HEK293 (cell line): ENCODE data around the gene RPSA.

Experiments
- CTCF ChIA-PET: fragments of 350-600 bp; formaldehyde crosslinking; extraction: SDS; loops from one replicate; lab custom pipeline; 2021; ENCODE audit warnings: antibody characterized with exemption; lab: Yijun Ruan, JAX
- POLR2A ChIA-PET: fragments of 300-600 bp; formaldehyde crosslinking; extraction: SDS; loops from one replicate; lab custom pipeline; 2020; ENCODE audit warnings: antibody characterized with exemption, inconsistent platforms; lab: Yijun Ruan, JAX
- H3K27ac ChIP-seq: fragments of 200-500 bp; sonication (Bioruptor generic); 2 replicates; pipeline ENCODE4 v1.5.1; 2014; ENCODE audit warnings: low read depth, low read length, control low read depth, inconsistent platforms; ENCODE audit errors: extremely low read depth
- H3K36me3 ChIP-seq, 2 experiments: fragments of 200-500 bp in 1 of 2; sonication (Bioruptor generic) in 1 of 2; 1 replicate in 1 of 2; 2 replicates in 1 of 2; pipeline ENCODE4 v1.5.1; 2014 to 2017; ENCODE audit warnings: inconsistent platforms in 2 of 2, low read length in 2 of 2; ENCODE audit not compliant: control insufficient read depth in 2 of 2, insufficient read depth in 1 of 2
- H3K4me1 ChIP-seq: fragments of 200-500 bp; sonication (Bioruptor generic); 2 replicates; pipeline ENCODE4 v1.5.1; 2014; ENCODE audit warnings: mild to moderate bottlenecking, low read length, inconsistent platforms; ENCODE audit not compliant: control insufficient read depth, insufficient read depth
- H3K4me3 ChIP-seq: 2 replicates; pipeline ENCODE4 v1.5.1; 2011; ENCODE audit warnings: low read depth, mild to moderate bottlenecking, control low read depth, low read length, moderate library complexity
- H3K9me3 ChIP-seq: fragments of 200-500 bp; sonication (Bioruptor generic); 2 replicates; pipeline ENCODE4 v1.5.1; 2014; ENCODE audit warnings: low read depth, low read length, inconsistent platforms; ENCODE audit not compliant: control insufficient read depth, insufficient read depth
- BCL11A ChIP-seq: fragments of 450-650 bp; formaldehyde crosslinking; IDR thresholded peaks from 2 replicates; pipeline ENCODE4 v1.5.1; 2016; ENCODE audit warnings: low read depth, missing biosample characterization, missing genetic modification characterization
- FEZF1 ChIP-seq: fragments of 450-650 bp; formaldehyde crosslinking; IDR thresholded peaks from 2 replicates; pipeline ENCODE4 v1.5.1; 2016; ENCODE audit warnings: missing biosample characterization, missing genetic modification characterization
- GLIS1 ChIP-seq: fragments of 450-650 bp; formaldehyde crosslinking; IDR thresholded peaks from 2 replicates; pipeline ENCODE4 v1.5.1; 2016; ENCODE audit warnings: missing biosample characterization, missing genetic modification characterization
- GLIS2 ChIP-seq: fragments of 450-650 bp; formaldehyde crosslinking; IDR thresholded peaks from 2 replicates; pipeline ENCODE4 v1.5.1; 2016; ENCODE audit warnings: missing biosample characterization, missing genetic modification characterization
- KLF10 ChIP-seq: fragments of 450-650 bp; IDR thresholded peaks from 2 replicates; pipeline ENCODE4 v1.5.1; 2018; ENCODE audit warnings: missing biosample characterization, mild to moderate bottlenecking, missing genetic modification characterization
- KLF9 ChIP-seq: fragments of 450-650 bp; formaldehyde crosslinking; IDR thresholded peaks from 2 replicates; pipeline ENCODE4 v1.5.1; 2016; ENCODE audit warnings: missing biosample characterization, missing genetic modification characterization, low read depth
- OSR2 ChIP-seq: fragments of 450-650 bp; formaldehyde crosslinking; IDR thresholded peaks from 2 replicates; pipeline ENCODE4 v1.5.1; 2016; ENCODE audit warnings: missing biosample characterization, missing genetic modification characterization
- REPIN1 ChIP-seq: fragments of 450-650 bp; formaldehyde crosslinking; IDR thresholded peaks from 2 replicates; pipeline ENCODE4 v1.5.1; 2017; ENCODE audit warnings: missing biosample characterization, missing genetic modification characterization, low read depth
- SP7 ChIP-seq: fragments of 450-650 bp; formaldehyde crosslinking; IDR thresholded peaks from 2 replicates; pipeline ENCODE4 v1.5.1; 2016; ENCODE audit warnings: missing biosample characterization, missing genetic modification characterization
- WT1 ChIP-seq: fragments of 450-650 bp; formaldehyde crosslinking; IDR thresholded peaks from 2 replicates; pipeline ENCODE4 v1.5.1; 2016; ENCODE audit warnings: missing biosample characterization, missing genetic modification characterization
- YY1 ChIP-seq: fragments of 450-650 bp; formaldehyde crosslinking; IDR thresholded peaks from 2 replicates; pipeline ENCODE4 v1.5.1; 2018; ENCODE audit warnings: missing biosample characterization, missing genetic modification characterization
- ZBTB17 ChIP-seq: fragments of 450-650 bp; formaldehyde crosslinking; IDR thresholded peaks from 2 replicates; pipeline ENCODE4 v1.5.1; 2016; ENCODE audit warnings: missing biosample characterization, missing genetic modification characterization
- ZBTB20 ChIP-seq: fragments of 450-650 bp; formaldehyde crosslinking; IDR thresholded peaks from 2 replicates; pipeline ENCODE4 v1.5.1; 2016; ENCODE audit warnings: missing biosample characterization, missing genetic modification characterization
- ZBTB26 ChIP-seq: fragments of 450-650 bp; formaldehyde crosslinking; optimal IDR thresholded peaks from 2 replicates; pipeline ENCODE3; 2016; ENCODE audit warnings: missing biosample characterization, mild to moderate bottlenecking, missing genetic modification characterization
- ZBTB7A ChIP-seq: fragments of 450-650 bp; formaldehyde crosslinking; IDR thresholded peaks from 2 replicates; pipeline ENCODE4 v1.5.1; 2016; ENCODE audit warnings: low read depth, missing biosample characterization, missing genetic modification characterization
- ZFHX2 ChIP-seq: fragments of 450-650 bp; formaldehyde crosslinking; conservative IDR thresholded peaks from 2 replicates; pipeline ENCODE4 v1.5.1; 2016; ENCODE audit warnings: missing biosample characterization, missing genetic modification characterization
- ZFP37 ChIP-seq: fragments of 450-650 bp; formaldehyde crosslinking; IDR thresholded peaks from 2 replicates; pipeline ENCODE4 v1.5.1; 2016; ENCODE audit warnings: missing biosample characterization, missing genetic modification characterization
- ZNF2 ChIP-seq: fragments of 450-650 bp; formaldehyde crosslinking; IDR thresholded peaks from 2 replicates; pipeline ENCODE4 v1.5.1; 2016; ENCODE audit warnings: missing biosample characterization, missing genetic modification characterization
- ZNF335 ChIP-seq: fragments of 450-650 bp; formaldehyde crosslinking; conservative IDR thresholded peaks from 2 replicates; pipeline ENCODE4 v1.5.1; 2016; ENCODE audit warnings: missing biosample characterization, missing genetic modification characterization
- ZNF362 ChIP-seq: fragments of 450-650 bp; formaldehyde crosslinking; IDR thresholded peaks from 2 replicates; pipeline ENCODE4 v1.5.1; 2016; ENCODE audit warnings: missing biosample characterization, missing genetic modification characterization
- ZNF394 ChIP-seq: fragments of 450-650 bp; formaldehyde crosslinking; IDR thresholded peaks from 2 replicates; pipeline ENCODE4 v1.5.1; 2016; ENCODE audit warnings: missing biosample characterization, missing genetic modification characterization, mild to moderate bottlenecking, moderate library complexity, borderline replicate concordance
- ZNF513 ChIP-seq: fragments of 450-650 bp; IDR thresholded peaks from 2 replicates; pipeline ENCODE4 v1.5.1; 2018; ENCODE audit warnings: missing biosample characterization, missing genetic modification characterization
- ZNF530 ChIP-seq: fragments of 450-650 bp; formaldehyde crosslinking; IDR thresholded peaks from 2 replicates; pipeline ENCODE4 v1.5.1; 2016; ENCODE audit warnings: low read depth, missing biosample characterization, missing genetic modification characterization
- ZNF600 ChIP-seq: fragments of 450-650 bp; formaldehyde crosslinking; IDR thresholded peaks from 2 replicates; pipeline ENCODE4 v1.5.1; 2016; ENCODE audit warnings: missing biosample characterization, missing genetic modification characterization
- ZNF629 ChIP-seq: fragments of 450-650 bp; formaldehyde crosslinking; IDR thresholded peaks from 2 replicates; pipeline ENCODE4 v1.5.1; 2017; ENCODE audit warnings: missing biosample characterization, missing genetic modification characterization
- ZNF692 ChIP-seq: fragments of 450-650 bp; formaldehyde crosslinking; IDR thresholded peaks from 2 replicates; pipeline ENCODE4 v1.5.1; 2016; ENCODE audit warnings: missing biosample characterization, missing genetic modification characterization
- ZNF76 ChIP-seq: fragments of 450-650 bp; formaldehyde crosslinking; IDR thresholded peaks from 2 replicates; pipeline ENCODE4; 2016; ENCODE audit warnings: low read depth, missing biosample characterization, missing genetic modification characterization, borderline replicate concordance
- ZNF777 ChIP-seq: fragments of 450-650 bp; formaldehyde crosslinking; IDR thresholded peaks from 2 replicates; pipeline ENCODE4 v1.5.1; 2017; ENCODE audit warnings: missing biosample characterization, missing genetic modification characterization, borderline replicate concordance
- ZSCAN18 ChIP-seq: fragments of 450-650 bp; formaldehyde crosslinking; IDR thresholded peaks from 2 replicates; pipeline ENCODE4 v1.5.1; 2016; ENCODE audit warnings: missing biosample characterization, missing genetic modification characterization
- ZSCAN30 ChIP-seq: fragments of 450-650 bp; IDR thresholded peaks from 2 replicates; pipeline ENCODE4 v1.5.1; 2018; ENCODE audit warnings: missing biosample characterization, mild to moderate bottlenecking, missing genetic modification characterization, moderate library complexity
- ZXDB ChIP-seq: fragments of 450-650 bp; formaldehyde crosslinking; IDR thresholded peaks from 2 replicates; pipeline ENCODE4 v1.5.1; 2016; ENCODE audit warnings: missing biosample characterization, missing genetic modification characterization

Gene RPSA

GRCh38 chr3:39406368-39407258 is at the start of gene RPSA:
TSS of gene RPSA (plus strand) at chr3:39406720. CDS start at chr3:39407654, 934 bp downstream.
- Histone ChIP-seq H3K9me3 (no peaks in the 10 kb centered on the region), H3K27ac (peak within 1 kb of the TSS; percentile 67), H3K4me1 (no peaks in the 10 kb centered on the region), H3K4me3 (peak within 1 kb of the TSS; percentile 80), H3K36me3 (peaks cover 11 to 48% of the 10 kb centered on the region in 2 experiments)
- ChIA-PET CTCF (interaction anchor here (0.6 to 1.0 kb wide), 3 partner anchors 9 to 168 kb away, joined by 3 to 5 read pairs (median 3); no protein-coding TSS in a partner anchor), POLR2A (interaction anchor here (0.6 to 1.8 kb wide), 5 partner anchors 9 to 1192 kb away, joined by 3 to 9 read pairs (median 4); no protein-coding TSS in a partner anchor)
- TF ChIP-seq ZNF513 (tag by site-specific recombination) (no peak), OSR2 (tag by site-specific recombination) (peak; percentile 49), GLIS2 (tag by site-specific recombination) (peak; percentile 49), ZNF394 (tag by site-specific recombination) (peak; percentile 44; the same call in 1 of the 2 replicates), ZBTB17 (0 out of 2 replicates have a peak, but pooled peaks have one; percentile 31), ZNF2 (peak; percentile 67; the same call in 1 of the 2 replicates), GLIS1 (tag by site-specific recombination) (peak; percentile 47), ZSCAN30 (peak; percentile 34; the same call in 1 of the 2 replicates), WT1 (tag by site-specific recombination) (no peak), ZFP37 (peak; percentile 44; the same call in 1 of the 2 replicates), ZNF335 (tag by site-specific recombination) (peak; percentile 65), ZNF629 (tag by site-specific recombination) (peak; percentile 67), ZFHX2 (tag by site-specific recombination) (peak; percentile 44; the same call in 1 of the 2 replicates), ZBTB20 (tag by site-specific recombination) (peak; percentile 85), ZSCAN18 (tag by site-specific recombination) (no peak), ZNF777 (tag by site-specific recombination) (no peak), KLF9 (tag by site-specific recombination) (0 out of 2 replicates have a peak, but pooled peaks have one; percentile 31), ZBTB7A (no peak), ZNF692 (0 out of 2 replicates have a peak, but pooled peaks have one; percentile 53), KLF10 (tag by site-specific recombination) (no peak), ZXDB (tag by site-specific recombination) (peak; percentile 77), ZNF76 (tag by site-specific recombination) (peak; percentile 90), YY1 (no peak), FEZF1 (tag by site-specific recombination) (peak; percentile 58), BCL11A (no peak), ZNF362 (no peak), ZNF530 (tag by site-specific recombination) (no peak), ZNF600 (tag by site-specific recombination) (peak; percentile 75), SP7 (tag by site-specific recombination) (peak; percentile 49), REPIN1 (tag by site-specific recombination) (no peak), ZBTB26 (tag by site-specific recombination) (peak; percentile 52)
